Suppressor macrophage (primary cell): ENCODE results near the gene PTAFR.

ENCODE experiments used
- DNase-seq, 4 experiments: peaks; one replicate each; pipeline ENCODE4 v3.0.0-alpha.2; 2020 to 2022

Gene PTAFR

GRCh38 chr1:28144203-28145135, 32.0 kb downstream of the PTAFR start:
- peak; percentile 60 to 82 (median 74) for DNase-seq

GRCh38 chr1:28143496-28144202, 32.8 kb downstream of the PTAFR start:
- peak in 3 of 4 experiments; percentile 53 to 62 (median 55) for DNase-seq

- no peak for DNase-seq
Observed at GRCh38 chr1:28141685-28142084, 34.8 kb downstream of the PTAFR start.

GRCh38 chr1:28139866-28140265, 36.6 kb downstream of the PTAFR start:
- peak in 1 of 4 experiments; percentile 28 for DNase-seq

GRCh38 chr1:28139025-28139712, 37.3 kb downstream of the PTAFR start:
- DNase-seq: peak; percentile 88 to 97 (median 92)

GRCh38 chr1:28136922-28137613, 39.4 kb downstream of the PTAFR start:
- peak in 1 of 4 experiments; percentile 24 for DNase-seq

GRCh38 chr1:28136169-28136921, 40.1 kb downstream of the PTAFR start:
- peak in 1 of 4 experiments; percentile 43 for DNase-seq

GRCh38 chr1:28135371-28136168, 40.9 kb downstream of the PTAFR start:
- DNase-seq: peak; percentile 46 to 78 (median 76)

GRCh38 chr1:28134651-28135207, 41.8 kb downstream of the PTAFR start:
- DNase-seq: no peak

GRCh38 chr1:28132171-28133167, 44.0 kb downstream of the PTAFR start:
- peak; percentile 51 to 78 (median 64) for DNase-seq

GRCh38 chr1:28130901-28131300, 45.6 kb downstream of the PTAFR start:
- no peak for DNase-seq

GRCh38 chr1:28129150-28129549, 47.3 kb downstream of the PTAFR start:
- peak in 3 of 4 experiments; percentile 49 to 59 (median 58) for DNase-seq

- peak; percentile 55 to 75 (median 64) for DNase-seq
Observed at GRCh38 chr1:28127617-28128257, 48.8 kb downstream of the PTAFR start.

GRCh38 chr1:28126783-28127490, 49.6 kb downstream of the PTAFR start:
- peak; percentile 36 to 86 (median 66) for DNase-seq

- DNase-seq: no peak
Observed at GRCh38 chr1:28126212-28126611, 50.3 kb downstream of the PTAFR start.

GRCh38 chr1:28123461-28123961, 53.0 kb downstream of the PTAFR start:
- peak; percentile 69 to 93 (median 85) for DNase-seq

- peak in 2 of 4 experiments; percentile 21 to 38 for DNase-seq
Observed at GRCh38 chr1:28122183-28122582, 54.3 kb downstream of the PTAFR start.
